ENCODE results near the gene FRMD4A. TPM values are rescaled to one million over a fixed set of nuclear protein-coding genes. Genes with fewer than 3 reads are reported as not detected.

Gene FRMD4A
- polyA plus RNA-seq, 1 donor (not counting 4 experiments of a cell fraction or from before 2014, with no cell fraction given) = 12.9 TPM

- peak overlapping the region; percentile 82 for H3K27ac ChIP-seq (ENCODE audit: control insufficient read depth, insufficient read depth, low read length)
- H3K4me3 ChIP-seq (ENCODE audit: control insufficient read depth in 2 of 3, extremely low read depth in 1 of 3, insufficient read depth in 2 of 3, low read depth in 1 of 3, low read length in 3 of 3) = no peak overlapping the region
- TF ChIP-seq, protein P1, sequence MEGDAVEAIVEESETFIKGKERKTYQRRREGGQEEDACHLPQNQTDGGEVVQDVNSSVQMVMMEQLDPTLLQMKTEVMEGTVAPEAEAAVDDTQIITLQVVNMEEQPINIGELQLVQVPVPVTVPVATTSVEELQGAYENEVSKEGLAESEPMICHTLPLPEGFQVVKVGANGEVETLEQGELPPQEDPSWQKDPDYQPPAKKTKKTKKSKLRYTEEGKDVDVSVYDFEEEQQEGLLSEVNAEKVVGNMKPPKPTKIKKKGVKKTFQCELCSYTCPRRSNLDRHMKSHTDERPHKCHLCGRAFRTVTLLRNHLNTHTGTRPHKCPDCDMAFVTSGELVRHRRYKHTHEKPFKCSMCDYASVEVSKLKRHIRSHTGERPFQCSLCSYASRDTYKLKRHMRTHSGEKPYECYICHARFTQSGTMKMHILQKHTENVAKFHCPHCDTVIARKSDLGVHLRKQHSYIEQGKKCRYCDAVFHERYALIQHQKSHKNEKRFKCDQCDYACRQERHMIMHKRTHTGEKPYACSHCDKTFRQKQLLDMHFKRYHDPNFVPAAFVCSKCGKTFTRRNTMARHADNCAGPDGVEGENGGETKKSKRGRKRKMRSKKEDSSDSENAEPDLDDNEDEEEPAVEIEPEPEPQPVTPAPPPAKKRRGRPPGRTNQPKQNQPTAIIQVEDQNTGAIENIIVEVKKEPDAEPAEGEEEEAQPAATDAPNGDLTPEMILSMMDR (optimal IDR thresholded peaks at IDR 0.05 in 1 of 3, IDR thresholded peaks at IDR 0.05 in 1 of 3, conservative IDR thresholded peaks at IDR 0.05 in 1 of 3; ENCODE audit: extremely low read depth in 1 of 3, insufficient read depth in 2 of 3, low read length in 3 of 3) = peak; percentile 83 to 94 (median 89)
- no peak for TF ChIP-seq EZH2 (IDR thresholded peaks at IDR 0.05; ENCODE audit: low read length)
- peak; percentile 30 for DNase-seq (ENCODE audit: low read depth, low spot score)
- no peaks in the 10 kb centered on the region for H4K20me1 ChIP-seq (ENCODE audit: control insufficient read depth, extremely low read depth, insufficient read depth, low read length)
- dilution Hi-C loops (cut with MboI; ENCODE audit: extremely low pct_ligation_motif_present, low sequenced_read_pairs) = no loop called here
- peak overlapping the region; percentile 81 for H3K4me2 ChIP-seq (ENCODE audit: control insufficient read depth, extremely low read depth, insufficient read depth, low read depth, low read length)
- H3K4me1 ChIP-seq (ENCODE audit: control insufficient read depth, extremely low read depth, insufficient read depth, low read length) = peaks cover 23% of the 10 kb centered on the region
- no peaks in the 10 kb centered on the region for H3K9me1 ChIP-seq (ENCODE audit: control insufficient read depth, extremely low read depth, insufficient read depth, low read length)
- no peaks in the 10 kb centered on the region for H3K9me3 ChIP-seq (ENCODE audit: control insufficient read depth, low read depth, low read length)
- peaks cover 3 to 25% of the 10 kb centered on the region in 2 experiments for H3K36me3 ChIP-seq (ENCODE audit: control insufficient read depth in 2 of 2, extremely low read depth in 1 of 2, insufficient read depth in 2 of 2, low read length in 2 of 2)
- no peaks in the 10 kb centered on the region for H3K79me2 ChIP-seq (ENCODE audit: control insufficient read depth, insufficient read depth, low read length)
- H3K27me3 ChIP-seq (ENCODE audit: control insufficient read depth, extremely low read depth, insufficient read depth, low read length) = no peaks in the 10 kb centered on the region
- H3K9ac ChIP-seq (ENCODE audit: control insufficient read depth, extremely low read depth, insufficient read depth, low read length) = peak overlapping the region; percentile 58
- no peak for FAIRE-seq
- peak overlapping the region; percentile 55 for H2AFZ ChIP-seq (ENCODE audit: control insufficient read depth, low read length)
Measured at GRCh38 chr10:13659887-13660550, 670.7 kb downstream of the FRMD4A start.

DNA sequence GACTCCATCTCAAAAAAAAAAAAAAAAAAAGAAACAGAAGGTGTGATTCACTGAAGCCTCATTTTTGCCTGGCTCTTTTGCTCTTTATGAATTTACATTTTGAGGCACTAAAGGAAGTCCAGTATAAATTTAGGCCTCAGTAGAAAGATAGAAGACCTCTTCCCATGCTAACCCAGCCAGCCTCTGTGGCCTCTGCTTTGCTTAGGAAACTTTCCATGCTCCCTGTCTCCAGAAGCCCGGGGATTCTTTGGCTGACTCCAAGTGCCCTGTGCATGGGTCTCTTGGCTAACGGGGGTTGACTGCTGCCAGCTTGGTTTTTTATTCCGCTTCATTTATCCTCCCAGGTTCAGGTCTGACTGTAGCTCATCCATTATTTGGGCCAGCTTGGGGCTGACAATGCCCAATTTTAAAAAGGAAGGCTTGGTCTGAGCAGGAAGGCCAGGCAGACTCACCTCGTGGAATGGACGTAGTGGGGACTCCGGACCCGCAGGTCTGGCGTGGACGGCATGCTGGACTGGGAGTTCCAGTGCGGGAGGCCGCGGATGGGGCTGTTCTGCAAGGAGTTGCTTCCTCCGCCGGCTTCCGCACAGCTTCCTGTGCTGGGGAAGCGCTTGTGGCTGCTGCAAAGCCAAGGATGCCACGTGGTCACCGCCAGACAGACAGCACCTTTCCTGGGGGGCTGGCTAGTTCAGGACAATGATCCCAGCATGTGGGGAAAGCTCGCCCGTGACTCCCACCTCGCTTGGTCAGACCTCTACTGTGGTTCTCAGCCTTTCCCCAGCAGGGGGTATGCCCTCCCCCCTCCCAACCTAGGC is 671.6 kb downstream of the FRMD4A start:
- Histone ChIP-seq H3K9me3 (ENCODE audit: control insufficient read depth, low read depth, low read length) (no peaks in the 10 kb centered on the region), H3K4me1 (ENCODE audit: control insufficient read depth, extremely low read depth, insufficient read depth, low read length) (peaks cover 23% of the 10 kb centered on the region), H3K79me2 (ENCODE audit: control insufficient read depth, insufficient read depth, low read length) (no peaks in the 10 kb centered on the region), H3K4me2 (ENCODE audit: control insufficient read depth, extremely low read depth, insufficient read depth, low read depth, low read length) (no peak overlapping the region), H3K27ac (ENCODE audit: control insufficient read depth, insufficient read depth, low read length) (no peak overlapping the region), H4K20me1 (ENCODE audit: control insufficient read depth, extremely low read depth, insufficient read depth, low read length) (no peaks in the 10 kb centered on the region), H2AFZ (ENCODE audit: control insufficient read depth, low read length) (no peak overlapping the region), H3K36me3 (ENCODE audit: control insufficient read depth in 2 of 2, extremely low read depth in 1 of 2, insufficient read depth in 2 of 2, low read length in 2 of 2) (peaks cover 8 to 30% of the 10 kb centered on the region in 2 experiments), H3K4me3 (ENCODE audit: control insufficient read depth in 2 of 3, extremely low read depth in 1 of 3, insufficient read depth in 2 of 3, low read depth in 1 of 3, low read length in 3 of 3) (no peak overlapping the region), H3K27me3 (ENCODE audit: control insufficient read depth, extremely low read depth, insufficient read depth, low read length) (no peaks in the 10 kb centered on the region), H3K9me1 (ENCODE audit: control insufficient read depth, extremely low read depth, insufficient read depth, low read length) (no peaks in the 10 kb centered on the region), H3K9ac (ENCODE audit: control insufficient read depth, extremely low read depth, insufficient read depth, low read length) (no peak overlapping the region)
- DNase-seq (ENCODE audit: low read depth, low spot score) = no peak
- no peak for TF ChIP-seq EZH2 (IDR thresholded peaks at IDR 0.05; ENCODE audit: low read length)
- TF ChIP-seq, protein P1 (optimal IDR thresholded peaks at IDR 0.05 in 1 of 3, IDR thresholded peaks at IDR 0.05 in 1 of 3, conservative IDR thresholded peaks at IDR 0.05 in 1 of 3; ENCODE audit: extremely low read depth in 1 of 3, insufficient read depth in 2 of 3, low read length in 3 of 3) = no peak
- FAIRE-seq = no peak
- dilution Hi-C loops (cut with MboI; ENCODE audit: extremely low pct_ligation_motif_present, low sequenced_read_pairs) = no loop called here
